ENCODE results near the gene IL2RA. TPM values are rescaled to one million over a fixed set of nuclear protein-coding genes. Genes with fewer than 3 reads are reported as not detected.
"Not testable (repeated sequence)": the region's sequence is repeated elsewhere in the genome, so short reads cannot be mapped to it uniquely, and the experiment has no call there.

The IL2RA gene
- total RNA-seq, 3 donors from 2014 or later (not counting 1 experiment from before 2014, with no cell fraction given): 3.4 to 11.2 (median 3.7) TPM

DNA sequence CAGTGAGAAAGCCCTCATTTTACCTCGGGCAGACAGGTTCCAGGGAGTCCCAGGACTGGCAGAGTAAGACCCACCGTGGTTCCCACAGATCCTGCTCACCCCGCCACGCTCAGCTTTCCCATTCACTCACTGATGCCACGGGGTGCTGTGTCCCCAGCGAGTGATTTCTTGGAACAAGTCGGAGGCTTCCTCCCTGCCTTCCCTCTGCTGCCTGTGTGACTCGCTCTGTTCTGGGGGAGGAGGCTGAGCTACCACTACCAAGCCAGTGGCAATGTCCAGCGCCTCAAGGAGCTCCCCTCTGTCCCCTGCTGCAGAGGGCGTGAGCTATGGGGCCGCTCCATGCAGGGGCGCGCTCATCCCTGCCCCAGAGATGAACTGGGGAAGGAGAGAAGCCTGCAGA lies 97.4 kb downstream of the IL2RA start:
- H3K27me3 Mint-ChIP-seq (ENCODE audit: low read depth in 2 of 2): no peaks in the 10 kb centered on the region
- no peaks in the 10 kb centered on the region for H3K4me1 Mint-ChIP-seq
- H3K4me1 ChIP-seq (ENCODE audit: control insufficient read depth, insufficient read depth, low read length): no peaks in the 10 kb centered on the region
- no peak overlapping the region for H3K27ac ChIP-seq (ENCODE audit: low read length)
- intact Hi-C loops (cut with micrococcal nuclease): no loop called here
- TF ChIP-seq, protein P1, sequence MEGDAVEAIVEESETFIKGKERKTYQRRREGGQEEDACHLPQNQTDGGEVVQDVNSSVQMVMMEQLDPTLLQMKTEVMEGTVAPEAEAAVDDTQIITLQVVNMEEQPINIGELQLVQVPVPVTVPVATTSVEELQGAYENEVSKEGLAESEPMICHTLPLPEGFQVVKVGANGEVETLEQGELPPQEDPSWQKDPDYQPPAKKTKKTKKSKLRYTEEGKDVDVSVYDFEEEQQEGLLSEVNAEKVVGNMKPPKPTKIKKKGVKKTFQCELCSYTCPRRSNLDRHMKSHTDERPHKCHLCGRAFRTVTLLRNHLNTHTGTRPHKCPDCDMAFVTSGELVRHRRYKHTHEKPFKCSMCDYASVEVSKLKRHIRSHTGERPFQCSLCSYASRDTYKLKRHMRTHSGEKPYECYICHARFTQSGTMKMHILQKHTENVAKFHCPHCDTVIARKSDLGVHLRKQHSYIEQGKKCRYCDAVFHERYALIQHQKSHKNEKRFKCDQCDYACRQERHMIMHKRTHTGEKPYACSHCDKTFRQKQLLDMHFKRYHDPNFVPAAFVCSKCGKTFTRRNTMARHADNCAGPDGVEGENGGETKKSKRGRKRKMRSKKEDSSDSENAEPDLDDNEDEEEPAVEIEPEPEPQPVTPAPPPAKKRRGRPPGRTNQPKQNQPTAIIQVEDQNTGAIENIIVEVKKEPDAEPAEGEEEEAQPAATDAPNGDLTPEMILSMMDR (IDR thresholded peaks at IDR 0.05): no peak
- no peaks in the 10 kb centered on the region for H3K27me3 ChIP-seq (ENCODE audit: control insufficient read depth, insufficient read depth, low read length)
- H3K9me3 ChIP-seq (ENCODE audit: control insufficient read depth, insufficient read depth, low read length): no peaks in the 10 kb centered on the region
- H3K36me3 ChIP-seq (ENCODE audit: control insufficient read depth, insufficient read depth, low read length): peaks cover 14% of the 10 kb centered on the region
- DNase-seq: no peak
- H3K27ac Mint-ChIP-seq: no peak overlapping the region
- H3K4me3 Mint-ChIP-seq: no peak overlapping the region
- no peak for ATAC-seq
- H3K9me3 Mint-ChIP-seq: no peaks in the 10 kb centered on the region
- no peaks in the 10 kb centered on the region for H3K36me3 Mint-ChIP-seq
- whole genome bisulfite sequencing (ENCODE audit: insufficient coverage): 97% methylated on average over 13 of the region's 13 CpGs
- no peak overlapping the region for H3K4me3 ChIP-seq (ENCODE audit: low read length)

- H3K4me3 Mint-ChIP-seq: no peak overlapping the region
- H3K9me3 ChIP-seq (ENCODE audit: control insufficient read depth, insufficient read depth, low read length): no peaks in the 10 kb centered on the region
- H3K4me3 ChIP-seq (ENCODE audit: low read length): no peak overlapping the region
- intact Hi-C loops (cut with micrococcal nuclease): no loop called here
- H3K27ac Mint-ChIP-seq: no peak overlapping the region
- no peaks in the 10 kb centered on the region for H3K4me1 Mint-ChIP-seq
- H3K9me3 Mint-ChIP-seq: no peaks in the 10 kb centered on the region
- no peaks in the 10 kb centered on the region for H3K27me3 Mint-ChIP-seq (ENCODE audit: low read depth in 2 of 2)
- H3K27me3 ChIP-seq (ENCODE audit: control insufficient read depth, insufficient read depth, low read length): no peaks in the 10 kb centered on the region
- no peaks in the 10 kb centered on the region for H3K36me3 Mint-ChIP-seq
- H3K4me1 ChIP-seq (ENCODE audit: control insufficient read depth, insufficient read depth, low read length): no peaks in the 10 kb centered on the region
- WGBS (ENCODE audit: insufficient coverage): 95% methylated on average over 10 of the region's 10 CpGs
- no peak for ATAC-seq
- H3K36me3 ChIP-seq (ENCODE audit: control insufficient read depth, insufficient read depth, low read length): peaks cover 19% of the 10 kb centered on the region
- DNase-seq: no peak
- TF ChIP-seq, protein P1 (IDR thresholded peaks at IDR 0.05): no peak
- H3K27ac ChIP-seq (ENCODE audit: low read length): no peak overlapping the region
These were observed 98.6 kb downstream of the IL2RA start for GRCh38 chr10:5963591-5963990.

- ATAC-seq (no peak), DNase-seq (no peak)
- no peaks in the 10 kb centered on the region for H3K9me3 Mint-ChIP-seq
- TF ChIP-seq, protein P1 (IDR thresholded peaks at IDR 0.05): no peak
- H3K27ac ChIP-seq (ENCODE audit: low read length): no peak overlapping the region
- H3K27ac Mint-ChIP-seq: no peak overlapping the region
- H3K4me3 ChIP-seq (ENCODE audit: low read length): no peak overlapping the region
- no peaks in the 10 kb centered on the region for H3K9me3 ChIP-seq (ENCODE audit: control insufficient read depth, insufficient read depth, low read length)
- H3K27me3 Mint-ChIP-seq (ENCODE audit: low read depth in 2 of 2): no peaks in the 10 kb centered on the region
- no peak overlapping the region for H3K4me3 Mint-ChIP-seq
- no peaks in the 10 kb centered on the region for H3K4me1 ChIP-seq (ENCODE audit: control insufficient read depth, insufficient read depth, low read length)
- intact Hi-C loops (cut with micrococcal nuclease): no loop called here
- WGBS (ENCODE audit: insufficient coverage): 92% methylated on average over 7 of the region's 7 CpGs
- no peaks in the 10 kb centered on the region for H3K4me1 Mint-ChIP-seq
- peaks cover 22% of the 10 kb centered on the region for H3K36me3 ChIP-seq (ENCODE audit: control insufficient read depth, insufficient read depth, low read length)
- no peaks in the 10 kb centered on the region for H3K36me3 Mint-ChIP-seq
- no peaks in the 10 kb centered on the region for H3K27me3 ChIP-seq (ENCODE audit: control insufficient read depth, insufficient read depth, low read length)
These were observed 99.1 kb downstream of the IL2RA start for GRCh38 chr10:5963071-5963470.

- H3K4me3 ChIP-seq (ENCODE audit: low read length); H3K9me3 Mint-ChIP-seq; DNase-seq; H3K4me3 Mint-ChIP-seq; intact Hi-C loops (cut with micrococcal nuclease); H3K27ac ChIP-seq (ENCODE audit: low read length); ATAC-seq; H3K9me3 ChIP-seq (ENCODE audit: control insufficient read depth, insufficient read depth, low read length); H3K27ac Mint-ChIP-seq; H3K4me1 Mint-ChIP-seq; H3K27me3 ChIP-seq (ENCODE audit: control insufficient read depth, insufficient read depth, low read length); H3K36me3 Mint-ChIP-seq; H3K27me3 Mint-ChIP-seq (ENCODE audit: low read depth in 2 of 2); H3K4me1 ChIP-seq (ENCODE audit: control insufficient read depth, insufficient read depth, low read length): not testable (repeated sequence)
- H3K36me3 ChIP-seq (ENCODE audit: control insufficient read depth, insufficient read depth, low read length): peaks cover 22% of the 10 kb centered on the region
- WGBS (ENCODE audit: insufficient coverage): 91% methylated on average over 10 of the region's 10 CpGs
These were observed 99.7 kb downstream of the IL2RA start for GRCh38 chr10:5962358-5962940.

All from natural killer cell (primary cell).